COR-L47 (cell line): ENCODE measurements around the gene RTL10.

Experiments used
- DNase-seq: peaks from one replicate; lab custom pipeline; 2025; lab: John Stamatoyannopoulos, UW

Gene RTL10

DNA sequence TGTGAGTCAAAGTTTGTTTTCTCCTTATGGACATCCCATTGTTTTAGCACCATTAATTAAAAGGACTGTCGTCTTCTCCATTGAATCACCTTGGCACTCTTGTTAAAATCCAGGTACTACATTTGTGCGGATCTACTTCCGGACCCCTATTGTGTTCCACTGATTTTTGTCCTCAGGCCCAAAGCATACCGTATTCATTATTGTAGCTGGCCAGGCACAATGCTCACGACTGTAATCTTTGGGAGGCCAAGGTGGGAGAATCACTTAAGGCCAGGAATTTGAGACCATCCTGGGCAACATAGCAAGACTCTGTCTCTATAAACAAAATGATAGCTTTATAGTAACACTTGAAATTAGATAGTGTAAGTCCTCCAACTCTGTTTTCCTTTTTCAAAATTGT, 8.9 kb upstream of the RTL10 start:
- DNase-seq, result no peak

DNA sequence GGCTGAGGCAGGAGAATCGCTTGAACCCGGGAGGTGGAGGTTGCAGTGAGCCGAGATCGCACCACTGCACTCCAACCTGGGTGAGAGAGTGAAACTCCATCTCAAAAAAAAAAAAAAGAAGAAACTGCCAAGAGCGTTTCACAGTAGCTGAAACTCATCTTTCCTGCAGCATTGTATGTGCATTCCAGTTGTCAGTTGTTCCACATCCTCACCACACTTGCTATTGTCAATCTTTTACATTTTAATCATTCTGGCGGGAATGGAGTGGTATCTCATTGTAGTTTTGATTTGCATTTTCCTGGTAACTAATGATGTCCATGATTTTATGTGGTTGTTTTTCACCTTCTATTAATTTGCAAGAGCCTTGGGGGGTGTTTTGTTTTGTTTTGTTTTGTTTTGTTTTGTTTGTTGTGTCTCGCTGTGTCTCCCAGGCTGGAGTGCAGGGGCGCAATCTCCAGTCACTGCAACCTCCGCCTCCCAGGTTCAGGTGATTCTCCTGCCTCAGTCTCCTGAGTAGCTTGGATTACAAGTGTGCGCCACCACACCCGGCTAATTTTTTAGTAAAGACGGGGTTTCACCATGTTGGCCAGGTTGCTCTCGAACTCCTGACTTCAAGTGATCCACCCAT, 8.1 kb upstream of the RTL10 start:
- no peak for DNase-seq

DNA sequence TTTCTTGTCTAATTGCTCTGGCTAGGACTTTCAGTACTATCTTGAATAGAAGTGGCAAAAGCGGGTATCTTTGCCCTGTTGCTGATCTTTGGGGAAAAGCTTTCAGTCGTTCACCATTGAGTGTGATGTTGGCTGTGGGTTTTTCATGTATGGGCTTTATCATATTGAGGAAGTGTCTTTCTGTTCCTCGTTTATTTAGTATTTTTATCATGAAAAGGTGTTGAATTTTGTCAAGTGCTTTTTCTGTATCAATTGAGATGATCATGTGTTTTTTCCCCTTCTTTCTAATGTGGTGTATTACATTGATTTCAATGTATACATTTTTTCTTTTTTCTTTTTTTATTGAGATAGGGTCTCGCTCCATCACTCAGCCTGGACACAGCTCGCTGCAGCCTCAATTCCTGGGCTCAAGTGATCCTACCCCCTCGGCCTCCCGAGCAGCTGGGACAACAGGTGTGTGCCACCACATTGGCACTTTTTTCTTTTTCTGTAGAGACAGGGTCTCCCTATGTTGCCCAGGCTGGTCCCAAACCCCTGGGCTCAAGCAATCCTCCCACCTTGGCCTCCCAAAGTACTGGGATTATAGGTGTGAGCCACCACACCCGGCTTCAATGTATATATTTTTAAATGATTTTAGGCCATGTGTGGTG, 5.3 kb upstream of the RTL10 start:
- DNase-seq, result no peak

DNA sequence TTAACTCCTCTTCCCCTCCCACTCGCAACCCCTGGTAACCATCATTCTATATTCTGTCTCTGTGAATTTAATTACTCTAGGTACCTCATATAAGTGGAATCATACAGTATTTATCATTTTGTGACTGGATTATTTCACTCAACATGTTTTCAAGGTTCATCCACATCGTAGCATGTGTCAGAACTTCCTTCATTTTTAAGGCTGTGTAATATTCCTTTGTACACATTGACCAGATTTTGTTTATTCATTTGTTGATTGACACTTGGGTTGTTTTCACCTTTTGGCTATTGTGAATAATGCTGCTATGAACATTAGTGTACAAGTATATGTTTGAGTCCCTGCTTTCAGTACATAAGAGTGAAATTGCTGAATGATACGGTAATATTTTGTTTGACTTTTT, 2.7 kb upstream of the RTL10 start:
- DNase-seq, result no peak

DNA sequence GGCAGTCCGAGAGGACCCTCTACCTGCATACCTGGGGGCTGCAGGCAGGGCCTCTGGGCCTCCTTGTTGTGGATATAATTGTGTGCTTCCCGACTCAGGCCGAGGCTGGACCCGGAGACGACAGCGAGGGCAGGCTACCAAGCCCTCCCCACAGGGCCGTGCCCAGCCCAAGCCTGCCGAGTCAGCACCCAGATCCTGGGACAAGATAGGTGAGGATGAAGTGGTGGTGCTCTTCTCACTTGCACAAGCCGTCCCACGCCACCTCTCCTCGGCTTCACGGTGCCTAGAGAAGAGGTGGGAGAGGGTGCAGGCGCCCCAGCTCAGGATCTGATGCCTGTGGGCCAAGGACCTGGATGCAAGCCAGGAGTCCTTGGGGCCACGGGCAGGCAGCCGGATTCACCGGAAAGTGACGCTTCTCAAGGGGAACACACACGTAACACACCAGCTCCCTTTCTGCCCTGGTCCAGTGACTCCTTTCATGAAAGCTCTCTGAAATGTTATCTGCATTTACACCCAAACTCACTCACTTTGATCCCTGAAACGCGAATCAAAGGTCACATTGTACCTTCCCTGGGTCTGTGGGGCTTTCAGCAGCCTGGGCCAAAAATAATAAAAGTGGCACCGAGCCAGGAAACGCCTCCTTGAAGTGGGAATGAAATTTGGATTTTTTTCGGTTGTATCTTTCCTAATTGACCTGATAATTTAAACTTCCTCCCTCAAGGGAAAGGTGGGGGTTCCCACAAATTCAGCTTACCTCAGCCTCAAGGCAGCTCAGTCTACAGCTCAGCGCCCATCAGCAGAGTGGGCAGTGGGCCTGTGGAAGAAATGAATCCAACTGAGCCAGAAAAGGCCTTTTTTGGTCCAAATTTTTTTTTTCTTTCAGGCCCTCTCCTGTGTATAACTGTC, 1.1 kb upstream of the RTL10 start:
- DNase-seq, result peak; percentile 53

DNA sequence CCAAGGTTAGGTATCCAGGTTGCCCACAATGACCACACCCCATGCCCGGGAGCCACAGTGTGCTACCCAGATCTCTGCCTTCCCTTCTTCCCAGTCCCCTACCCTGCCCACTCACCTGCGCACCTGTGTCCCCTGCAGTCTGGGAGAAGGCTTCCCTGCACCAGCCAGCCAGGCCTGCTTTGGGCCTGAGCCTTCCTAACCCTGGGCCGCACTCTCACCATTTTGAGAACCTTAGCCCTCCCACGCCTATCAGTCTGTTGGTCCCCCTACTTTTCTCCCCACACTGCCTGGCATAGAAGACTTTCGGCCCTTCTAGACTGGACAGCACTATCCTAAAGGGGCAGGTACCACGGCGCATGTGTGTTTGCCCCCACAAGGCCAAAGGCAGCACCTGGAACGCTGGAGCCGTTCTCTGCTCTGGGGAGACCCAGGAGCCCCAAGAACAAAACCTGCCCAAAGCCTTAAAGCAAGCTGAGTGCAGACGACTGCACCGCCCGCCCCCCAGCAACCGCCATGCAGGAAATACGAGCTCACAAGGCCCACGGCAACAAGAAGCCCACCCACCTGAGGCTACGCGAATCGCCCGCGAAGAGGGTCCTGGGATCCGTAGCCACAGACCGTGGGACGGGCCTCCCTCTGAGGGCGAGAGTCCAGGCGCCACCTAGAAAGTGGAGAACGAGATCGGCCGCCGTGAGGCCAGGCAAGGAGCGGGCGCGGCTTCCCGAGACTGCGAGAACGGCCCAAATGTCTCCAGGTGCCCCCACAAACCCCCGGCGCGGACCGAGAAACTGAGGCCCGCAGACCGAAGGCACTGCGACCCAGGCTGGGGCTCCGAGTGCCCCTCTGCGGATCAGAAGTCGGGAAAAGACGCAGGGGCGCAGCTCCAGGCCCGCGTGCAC, 546 bp downstream of the RTL10 start:
- no peak for DNase-seq

DNA sequence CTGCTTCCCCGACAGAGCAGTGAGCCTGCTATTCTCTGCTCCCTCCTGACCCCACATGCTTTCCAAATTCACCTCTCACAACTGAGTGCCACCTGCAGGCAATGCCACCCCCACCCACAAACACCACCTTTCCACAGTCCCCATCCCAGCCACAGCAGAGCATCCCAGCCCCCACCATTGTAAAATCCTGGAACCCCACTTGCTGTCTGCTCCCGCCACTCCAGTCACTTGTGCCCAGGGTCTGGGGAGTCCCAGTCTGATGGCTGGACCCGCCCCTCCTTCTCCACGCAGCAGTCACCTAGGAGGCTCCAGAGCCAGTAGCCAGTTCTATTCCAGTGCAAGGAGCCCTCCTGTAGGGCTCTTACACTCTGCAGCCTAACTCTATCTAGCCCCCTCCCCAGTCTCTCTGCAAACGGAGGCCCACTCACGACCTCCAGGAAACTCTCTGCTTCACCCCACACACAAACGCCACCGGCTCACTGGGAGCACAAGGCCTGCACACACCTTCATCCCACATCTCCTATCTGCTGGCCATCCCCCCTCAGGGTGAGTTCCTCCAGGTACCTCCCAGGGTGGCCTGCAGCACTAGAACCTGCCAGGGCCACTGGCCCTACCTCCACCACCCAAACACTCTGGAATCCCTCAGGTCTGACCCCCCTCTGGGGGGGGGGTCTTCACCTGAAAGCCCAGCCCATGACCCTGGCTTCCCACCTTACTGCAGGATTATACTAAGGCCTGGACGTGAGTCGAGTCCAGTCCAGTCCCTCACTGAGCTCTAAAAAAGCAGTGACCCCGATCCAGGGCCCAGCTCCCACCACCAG, 1.4 kb downstream of the RTL10 start:
- no peak for DNase-seq

DNA sequence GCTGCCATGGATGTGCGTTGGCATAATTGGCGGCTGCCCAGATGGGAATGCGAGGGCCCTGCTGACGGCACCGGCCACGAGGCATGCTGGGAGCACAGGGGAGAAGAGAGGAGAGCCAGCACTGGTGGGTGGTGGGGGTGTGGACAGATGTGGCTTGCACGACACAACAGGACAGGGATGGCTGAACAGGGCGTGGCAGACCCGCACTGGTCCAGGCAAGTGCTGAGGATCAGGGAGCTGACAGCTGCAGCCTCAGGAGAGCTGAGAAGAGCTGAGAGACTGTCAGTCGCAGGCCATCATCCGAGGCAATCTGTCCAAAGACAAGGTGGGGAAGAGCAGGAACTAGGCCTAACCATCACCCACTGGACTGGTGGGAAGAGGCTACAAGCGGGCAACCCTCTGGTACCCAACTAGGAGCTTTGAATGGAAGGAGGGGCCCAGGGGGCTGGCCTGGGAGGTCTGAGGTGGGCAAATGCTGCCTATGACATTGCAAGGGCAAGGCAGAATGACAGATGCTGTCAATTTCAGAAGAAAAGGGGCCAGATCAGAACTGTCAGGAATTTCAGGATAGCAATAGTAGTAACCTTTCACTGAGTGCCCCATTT, 2.4 kb downstream of the RTL10 start:
- DNase-seq, result no peak

DNA sequence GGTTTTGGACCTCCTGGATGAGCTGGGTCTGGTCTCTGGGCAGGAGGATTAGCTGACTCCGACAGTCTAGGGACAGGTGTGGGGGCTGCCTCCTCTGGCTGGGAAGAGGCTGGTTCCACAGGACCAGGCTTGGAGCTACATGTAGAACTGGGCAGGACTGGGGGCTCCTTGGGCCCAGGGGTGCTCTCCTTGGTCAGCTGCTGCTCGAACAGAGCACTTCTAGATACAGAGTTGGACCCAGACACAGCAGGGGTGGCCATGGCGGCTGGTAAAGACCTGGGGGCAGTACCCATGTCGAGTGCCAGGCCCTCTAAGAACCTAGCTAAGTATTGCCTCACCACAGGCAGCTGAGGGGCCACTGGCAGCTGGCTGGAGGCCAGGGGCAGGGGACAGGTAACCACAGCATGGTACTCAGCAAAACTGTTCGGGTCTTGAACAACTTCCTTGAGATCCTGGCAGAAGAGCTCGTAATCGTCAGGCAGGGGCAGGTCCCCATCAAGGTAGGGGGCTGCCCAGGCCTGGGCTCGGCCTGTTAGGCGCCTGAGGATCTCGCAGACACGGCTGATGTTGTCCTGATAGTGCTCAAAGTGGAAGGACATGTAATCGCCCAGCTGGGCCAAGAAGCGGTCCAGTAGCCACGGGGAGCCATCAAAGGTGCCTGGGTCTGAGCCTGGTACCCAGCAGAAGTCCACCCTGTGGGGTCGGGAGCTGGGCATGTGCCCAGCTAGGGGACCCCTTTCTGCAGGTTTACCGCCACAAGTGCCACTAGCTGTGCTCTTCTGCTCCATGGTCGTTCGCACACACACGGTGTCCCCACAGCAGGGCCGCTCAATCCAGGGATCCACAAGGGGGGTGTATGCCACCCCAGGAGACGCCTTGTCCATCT, 3.1 kb downstream of the RTL10 start:
- DNase-seq, result no peak

DNA sequence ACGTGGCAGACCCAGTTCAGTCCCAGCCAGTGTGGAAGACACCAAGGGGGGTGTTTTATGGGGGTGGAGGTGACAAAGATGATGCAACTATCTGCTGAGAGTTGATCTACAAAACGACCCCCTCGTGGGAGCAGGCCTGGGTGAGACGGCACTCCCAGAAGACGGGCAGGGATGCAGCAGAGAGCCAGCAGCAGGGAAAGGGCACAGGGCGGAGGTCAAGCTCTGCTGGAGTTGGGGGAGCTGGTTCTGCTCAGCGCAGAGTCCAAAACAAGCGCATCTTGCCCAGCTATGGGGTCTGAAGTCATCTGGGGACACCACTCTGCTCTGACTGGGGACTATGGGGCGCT, 3.9 kb downstream of the RTL10 start:
- DNase-seq, result no peak

DNA sequence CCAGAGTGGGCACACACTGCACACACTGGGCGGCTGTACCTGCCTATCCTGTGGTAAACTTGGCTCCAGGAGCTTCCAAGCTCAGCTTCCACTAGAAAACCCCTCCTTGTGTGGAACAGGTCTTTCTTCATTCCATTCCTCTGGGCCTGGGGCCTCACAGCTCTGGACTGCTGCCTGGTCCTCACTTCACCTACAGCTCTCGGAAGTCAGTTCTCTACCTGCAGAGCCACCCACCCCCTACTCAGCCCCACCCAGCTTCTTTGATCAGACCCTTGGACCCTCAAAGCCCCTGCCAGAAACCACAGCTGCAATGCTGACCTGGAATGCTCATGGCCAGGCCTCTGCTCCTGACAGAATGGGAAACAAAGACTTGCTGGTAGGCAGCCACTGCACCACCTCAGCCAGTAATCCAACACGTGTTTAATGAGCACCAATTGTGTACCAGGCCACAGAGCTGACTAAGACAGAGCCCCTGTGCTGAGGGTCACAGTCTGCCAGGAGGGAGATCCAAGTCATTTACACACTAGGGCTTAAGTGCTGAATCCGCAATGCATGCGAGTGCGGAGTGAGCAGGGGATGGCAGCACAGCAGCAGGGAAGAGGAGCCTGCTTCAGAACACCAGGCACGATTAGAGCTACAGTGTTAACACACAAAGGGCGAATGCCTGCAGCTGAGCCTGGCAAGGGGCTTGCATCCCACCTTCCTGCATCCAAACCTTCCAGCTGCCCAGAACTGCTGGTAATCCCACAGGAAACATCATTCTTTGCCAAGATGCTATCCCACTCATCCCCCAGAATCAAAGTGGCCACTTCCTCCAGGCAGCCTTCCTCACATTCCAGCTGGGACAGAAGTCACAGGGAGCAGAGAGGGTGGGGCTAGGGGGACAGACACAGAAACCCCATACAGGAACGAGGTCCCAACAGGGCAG, 4.6 kb downstream of the RTL10 start:
- no peak for DNase-seq

DNA sequence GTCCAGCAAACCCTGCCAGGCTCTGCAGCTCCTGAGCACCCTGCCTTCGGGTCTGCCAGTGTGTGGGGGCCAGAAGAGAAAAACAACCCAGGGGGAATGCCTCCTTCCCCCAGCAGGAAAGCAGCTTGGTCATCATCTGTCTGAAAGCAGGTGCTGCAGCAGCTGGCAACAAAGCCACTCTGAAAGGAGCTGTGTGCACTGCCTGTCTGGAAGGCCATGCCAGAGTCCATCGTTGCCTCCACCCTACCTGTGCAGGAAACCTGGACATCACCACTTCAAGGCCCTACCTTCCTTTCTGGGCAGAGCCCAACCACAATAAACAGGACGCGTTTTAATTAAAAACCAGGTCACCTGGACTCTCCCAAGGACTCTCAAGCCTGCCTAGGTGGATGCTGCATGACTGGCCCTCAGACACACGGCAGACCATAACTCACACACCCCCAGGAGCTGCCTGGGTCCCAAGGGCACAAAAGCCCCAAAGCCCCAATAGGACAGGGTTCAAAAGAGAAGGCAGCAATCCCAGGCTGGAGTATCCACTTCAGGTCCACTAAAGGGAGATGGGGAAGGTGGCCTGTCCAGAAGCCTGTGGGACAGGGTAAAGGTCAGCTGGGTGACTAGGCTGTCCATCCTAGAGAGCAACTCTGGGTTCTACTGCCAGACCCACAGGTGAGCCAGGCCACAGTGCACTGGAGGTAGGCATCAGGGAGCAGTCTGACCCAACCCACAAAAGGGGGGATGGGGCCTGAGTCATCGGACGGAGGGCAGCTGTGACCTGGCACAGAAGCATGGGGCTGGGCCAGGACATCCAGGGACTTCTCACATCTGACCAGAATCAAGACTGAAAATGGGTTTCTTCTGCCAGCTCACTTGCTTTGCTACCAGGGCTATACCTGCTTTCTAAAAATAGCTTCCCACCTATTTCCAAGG, 6.1 kb downstream of the RTL10 start:
- no peak for DNase-seq

DNA sequence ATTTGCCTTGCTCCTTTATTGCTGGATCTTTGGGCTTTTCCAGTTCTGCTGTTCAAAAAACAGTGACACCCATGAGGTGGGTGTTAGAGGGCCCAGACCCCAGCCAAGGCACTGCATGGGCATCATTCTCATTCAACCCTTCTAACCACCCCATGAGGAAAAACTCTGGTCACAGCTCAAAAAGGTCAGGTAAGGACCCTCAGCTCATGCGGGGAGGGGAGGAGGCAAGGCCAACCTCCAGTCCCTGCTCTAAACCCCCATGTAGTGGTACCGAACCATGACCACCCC, 7.4 kb downstream of the RTL10 start:
- DNase-seq, result no peak

DNA sequence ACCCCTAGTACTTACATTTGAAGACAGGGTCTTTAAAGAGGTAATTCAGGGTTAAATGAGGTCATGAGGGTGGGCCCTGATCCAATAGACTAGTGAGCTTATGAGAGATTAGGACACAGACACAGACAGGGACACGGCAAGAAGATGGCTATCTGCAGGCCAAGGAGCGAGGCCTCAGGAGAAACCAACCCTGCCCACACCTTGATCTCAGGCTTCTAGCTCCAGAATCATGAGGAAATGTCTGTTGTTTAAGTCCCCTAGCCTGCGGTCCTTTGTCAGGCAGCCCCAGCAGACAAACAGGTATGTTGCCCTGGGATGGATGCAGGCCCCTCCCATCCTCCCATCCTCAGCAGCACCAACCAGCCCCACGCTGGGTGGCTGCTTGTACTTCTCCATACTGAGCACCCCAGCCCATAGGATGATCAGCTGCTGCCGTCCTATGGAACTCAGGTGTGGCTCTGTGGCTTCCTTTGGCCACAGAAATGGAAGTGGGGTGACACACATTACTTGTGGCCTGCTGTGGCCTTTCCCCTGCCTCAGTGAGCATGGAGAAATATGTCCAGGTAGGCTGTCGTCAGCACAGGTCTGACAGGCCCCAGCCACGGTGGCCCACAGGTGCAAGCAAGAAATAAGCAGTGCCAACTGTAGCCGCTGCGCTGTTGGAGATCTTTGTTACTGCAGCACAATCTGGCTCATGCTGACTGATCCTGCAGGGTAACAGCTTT, 7.9 kb downstream of the RTL10 start:
- DNase-seq, result no peak

DNA sequence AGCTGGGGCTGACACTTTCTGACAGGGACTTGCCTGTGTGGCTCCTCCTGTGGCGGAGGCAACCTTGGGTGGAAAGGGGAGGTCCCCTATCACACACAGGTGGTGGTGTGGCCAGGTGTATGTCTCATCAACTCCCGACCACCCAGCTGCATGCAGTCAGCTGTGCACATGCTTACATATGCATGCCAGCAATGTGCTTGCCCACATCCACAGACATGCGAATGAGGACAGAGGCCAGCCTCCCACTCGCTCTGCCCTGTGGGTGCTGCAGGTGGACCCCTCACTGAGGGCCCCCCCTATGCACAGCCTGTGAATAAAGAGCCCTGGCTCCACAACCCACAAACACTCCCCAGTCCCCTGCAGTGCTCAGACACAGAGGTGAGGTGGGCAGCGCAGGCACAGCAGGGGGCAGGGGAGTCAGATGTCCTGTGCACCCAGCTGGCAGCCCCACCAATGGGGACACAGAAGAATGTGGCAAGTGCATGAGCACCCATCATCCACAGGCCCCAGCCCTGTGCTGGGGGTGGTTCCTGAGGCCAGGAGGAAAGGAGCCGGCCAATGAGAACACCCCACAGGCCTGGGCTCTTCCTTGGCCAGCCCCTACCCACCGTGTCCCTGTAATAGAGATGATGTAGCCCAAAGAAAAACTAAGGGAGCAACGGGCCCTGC, 9.5 kb downstream of the RTL10 start:
- no peak for DNase-seq

DNA sequence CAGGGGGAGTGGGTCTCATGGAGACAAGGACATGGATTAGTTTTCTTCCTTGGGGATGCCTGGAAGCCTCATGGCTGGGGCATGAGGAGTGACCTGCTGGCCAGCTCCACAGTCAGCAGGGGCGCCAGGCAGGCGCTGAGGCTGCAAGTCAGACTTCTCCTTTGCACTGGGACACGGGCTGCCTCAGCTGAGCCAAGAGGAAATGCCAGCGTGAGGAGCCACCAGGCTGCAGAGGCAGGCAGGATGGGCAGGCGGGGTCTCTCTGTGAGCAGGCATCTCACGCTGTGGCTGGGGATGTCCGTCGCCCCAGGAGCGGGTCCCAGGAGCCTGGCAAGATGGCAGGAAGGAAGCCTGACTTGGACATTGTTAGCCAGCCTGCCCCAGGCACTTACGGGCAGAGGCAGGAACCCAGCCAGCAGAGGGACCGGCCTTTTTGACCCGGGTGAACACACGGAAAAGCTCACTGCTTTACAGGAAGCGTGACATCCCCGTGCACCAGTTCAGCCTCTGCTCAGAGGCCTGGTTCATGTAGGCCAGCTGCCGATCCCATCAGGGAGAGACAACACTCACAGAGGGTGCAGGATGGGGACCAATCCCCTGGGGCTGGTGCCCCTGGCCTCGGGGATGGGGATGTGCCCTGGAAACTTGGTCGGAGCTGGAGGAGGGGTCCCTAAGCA, 10.2 kb downstream of the RTL10 start:
- no peak for DNase-seq
